Neuron (in vitro differentiated cells): ENCODE measurements around the gene NES.

Experiments used
- H2AFZ ChIP-seq: one replicate; pipeline ENCODE4 v1.6.1; 2013; ENCODE audit warnings: low read depth, mild to moderate bottlenecking, inconsistent platforms, low read length, moderate library complexity
- H3K27me3 ChIP-seq: one replicate; pipeline ENCODE4 v1.6.1; 2013; ENCODE audit warnings: low read length; ENCODE audit not compliant: insufficient read depth
- H3K36me3 ChIP-seq: one replicate; pipeline ENCODE4 v1.6.1; 2013; ENCODE audit warnings: low read length; ENCODE audit not compliant: insufficient read depth
- H3K4me1 ChIP-seq: one replicate; pipeline ENCODE4 v1.6.1; 2013; ENCODE audit warnings: low read length; ENCODE audit not compliant: insufficient read depth
- H3K4me3 ChIP-seq: 2 replicates; pipeline ENCODE4 v1.5.1; 2013; ENCODE audit warnings: mild to moderate bottlenecking, low read length, moderate library complexity
- H3K9me3 ChIP-seq: one replicate; pipeline ENCODE4 v1.6.1; 2013; ENCODE audit warnings: low read length

Gene NES

GRCh38 chr1:156684227-156684782, 7.1 kb upstream of the NES start:
- H3K4me1 ChIP-seq: peaks cover 3% of the 10 kb centered on the region
- no peak overlapping the region for H2AFZ ChIP-seq
- H3K4me3 ChIP-seq: no peak overlapping the region
- H3K36me3 ChIP-seq: no peaks in the 10 kb centered on the region
- peaks cover 46% of the 10 kb centered on the region for H3K27me3 ChIP-seq
- H3K9me3 ChIP-seq: no peaks in the 10 kb centered on the region

GRCh38 chr1:156682166-156682890, 5.1 kb upstream of the NES start:
- Histone ChIP-seq H2AFZ (no peak overlapping the region), H3K36me3 (no peaks in the 10 kb centered on the region), H3K9me3 (no peaks in the 10 kb centered on the region), H3K4me1 (peaks cover 6% of the 10 kb centered on the region), H3K27me3 (peaks cover 54% of the 10 kb centered on the region), H3K4me3 (no peak overlapping the region)

- H3K36me3 ChIP-seq: no peaks in the 10 kb centered on the region
- peaks cover 54% of the 10 kb centered on the region for H3K27me3 ChIP-seq
- H3K4me1 ChIP-seq: peaks cover 6% of the 10 kb centered on the region
- H2AFZ ChIP-seq: no peak overlapping the region
- no peaks in the 10 kb centered on the region for H3K9me3 ChIP-seq
- H3K4me3 ChIP-seq: no peak overlapping the region
Measured at GRCh38 chr1:156681196-156681960, 4.2 kb upstream of the NES start.

GRCh38 chr1:156680056-156680455, 2.8 kb upstream of the NES start:
- no peaks in the 10 kb centered on the region for H3K9me3 ChIP-seq
- H3K27me3 ChIP-seq: peaks cover 54% of the 10 kb centered on the region
- peaks cover under 1% of the 10 kb centered on the region for H3K36me3 ChIP-seq
- H2AFZ ChIP-seq: no peak overlapping the region
- H3K4me1 ChIP-seq: peaks cover 12% of the 10 kb centered on the region
- no peak overlapping the region for H3K4me3 ChIP-seq

- peaks cover 13% of the 10 kb centered on the region for H3K36me3 ChIP-seq
- H3K4me1 ChIP-seq: peaks cover 30% of the 10 kb centered on the region
- peak overlapping the region; percentile 16 for H2AFZ ChIP-seq
- peak overlapping the region; percentile 70 for H3K4me3 ChIP-seq
- H3K9me3 ChIP-seq: no peaks in the 10 kb centered on the region
- H3K27me3 ChIP-seq: peaks cover 37% of the 10 kb centered on the region
Measured at GRCh38 chr1:156677616-156678596, 699 bp upstream of the NES start.

GRCh38 chr1:156676114-156676819, 940 bp downstream of the NES start:
- H3K9me3 ChIP-seq: no peaks in the 10 kb centered on the region
- peaks cover 29% of the 10 kb centered on the region for H3K36me3 ChIP-seq
- H2AFZ ChIP-seq: no peak overlapping the region
- H3K27me3 ChIP-seq: peaks cover 22% of the 10 kb centered on the region
- peaks cover 47% of the 10 kb centered on the region for H3K4me1 ChIP-seq
- peak overlapping the region; percentile 70 for H3K4me3 ChIP-seq

- H2AFZ ChIP-seq: no peak overlapping the region
- H3K4me3 ChIP-seq: peak overlapping the region; percentile 70
- no peaks in the 10 kb centered on the region for H3K9me3 ChIP-seq
- peaks cover 17% of the 10 kb centered on the region for H3K27me3 ChIP-seq
- H3K4me1 ChIP-seq: peaks cover 53% of the 10 kb centered on the region
- peaks cover 34% of the 10 kb centered on the region for H3K36me3 ChIP-seq
Measured at GRCh38 chr1:156675210-156676113, 1.7 kb downstream of the NES start.

- Histone ChIP-seq H3K4me3 (peak overlapping the region; percentile 70), H3K9me3 (no peaks in the 10 kb centered on the region), H2AFZ (no peak overlapping the region), H3K27me3 (peaks cover 3% of the 10 kb centered on the region), H3K4me1 (peaks cover 73% of the 10 kb centered on the region), H3K36me3 (peaks cover 34% of the 10 kb centered on the region)
Measured at GRCh38 chr1:156673387-156674121, 3.7 kb downstream of the NES start.

GRCh38 chr1:156671804-156672203, 5.4 kb downstream of the NES start:
- Histone ChIP-seq H3K9me3 (no peaks in the 10 kb centered on the region), H3K27me3 (no peaks in the 10 kb centered on the region), H3K4me1 (peaks cover 77% of the 10 kb centered on the region), H2AFZ (no peak overlapping the region), H3K36me3 (peaks cover 34% of the 10 kb centered on the region), H3K4me3 (no peak overlapping the region)

- peaks cover 78% of the 10 kb centered on the region for H3K4me1 ChIP-seq
- no peak overlapping the region for H3K4me3 ChIP-seq
- no peaks in the 10 kb centered on the region for H3K9me3 ChIP-seq
- no peaks in the 10 kb centered on the region for H3K27me3 ChIP-seq
- H2AFZ ChIP-seq: no peak overlapping the region
- H3K36me3 ChIP-seq: peaks cover 34% of the 10 kb centered on the region
Measured at GRCh38 chr1:156670791-156671190, 6.4 kb downstream of the NES start.

- Histone ChIP-seq H3K4me1 (peaks cover 80% of the 10 kb centered on the region), H3K27me3 (no peaks in the 10 kb centered on the region), H3K36me3 (peaks cover 34% of the 10 kb centered on the region), H3K9me3 (no peaks in the 10 kb centered on the region), H3K4me3 (no peak overlapping the region), H2AFZ (no peak overlapping the region)
Measured at GRCh38 chr1:156670359-156670758, 6.8 kb downstream of the NES start.
